Activated CD8-positive, alpha-beta T cell treated with anti-CD3 and anti-CD28 coated beads, Interleukin-2, amount 10 ng/mL, durations not matched to agents 7 days and 5 days (primary cell): Measurements from ENCODE around the gene SLC6A3. TPM values are rescaled to one million over a fixed set of nuclear protein-coding genes. Genes with fewer than 3 reads are reported as not detected.
"Not testable (repeated sequence)": the region's sequence is repeated elsewhere in the genome, so short reads cannot be mapped to it uniquely, and the experiment has no call there.

Source experiments
- ATAC-seq: fragments of 150-1000 bp; cut with Tn5 transposase; one replicate; pipeline ENCODE4 v1.10.0; 2021; ENCODE audit warnings: moderate library complexity
- CTCF ChIA-PET: fragments of 350-600 bp; sonication (Branson Sonifier 250); formaldehyde crosslinking; loops from one replicate; lab custom pipeline; 2021; ENCODE audit warnings: antibody characterized with exemption; lab: Charles Lee
- POLR2A ChIA-PET: fragments of 350-600 bp; sonication (Branson Sonifier 250); formaldehyde crosslinking; loops from one replicate; lab custom pipeline; 2021; ENCODE audit warnings: antibody characterized with exemption; lab: Charles Lee
- DNase-seq: peaks from one replicate; pipeline ENCODE4 v3.0.0-alpha.2; 2020
- H3K27ac Mint-ChIP-seq: one replicate; pipeline ENCODE4 v1.8.0; 2021; ENCODE audit warnings: mild to moderate bottlenecking, mixed read lengths
- H3K27me3 Mint-ChIP-seq: one replicate; pipeline ENCODE4 v1.8.0; 2021; ENCODE audit warnings: low read depth, mixed read lengths
- H3K36me3 Mint-ChIP-seq: one replicate; pipeline ENCODE4 v1.8.0; 2021; ENCODE audit warnings: low read depth, mixed read lengths
- H3K4me1 Mint-ChIP-seq: one replicate; pipeline ENCODE4 v1.8.0; 2021; ENCODE audit warnings: low read depth, mixed read lengths
- H3K4me3 Mint-ChIP-seq: one replicate; pipeline ENCODE4 v1.8.0; 2021; ENCODE audit warnings: mild to moderate bottlenecking, mixed read lengths
- H3K9me3 Mint-ChIP-seq: one replicate; pipeline ENCODE4 v1.8.0; 2022; ENCODE audit warnings: mixed read lengths; ENCODE audit not compliant: insufficient read depth
- total RNA-seq, 2 experiments: library from RNA; stranded (reverse); gene quantifications; one replicate each; pipeline ENCODE4 v1.2.3, GENCODE V29; 2021

The SLC6A3 gene
- total RNA-seq, 2 experiments from 2014 or later: not detected

GRCh38 chr5:1432296-1432695 lies 12.9 kb downstream of the SLC6A3 start:
- ChIA-PET CTCF (no interaction called here), POLR2A (no interaction called here)
- no peaks in the 10 kb centered on the region for H3K4me1 Mint-ChIP-seq
- H3K4me3 Mint-ChIP-seq: no peak overlapping the region
- ATAC-seq: no peak
- H3K9me3 Mint-ChIP-seq: peaks cover 34% of the 10 kb centered on the region
- no peak for DNase-seq
- peaks cover 2% of the 10 kb centered on the region for H3K36me3 Mint-ChIP-seq
- no peaks in the 10 kb centered on the region for H3K27me3 Mint-ChIP-seq
- H3K27ac Mint-ChIP-seq: no peak overlapping the region

DNA sequence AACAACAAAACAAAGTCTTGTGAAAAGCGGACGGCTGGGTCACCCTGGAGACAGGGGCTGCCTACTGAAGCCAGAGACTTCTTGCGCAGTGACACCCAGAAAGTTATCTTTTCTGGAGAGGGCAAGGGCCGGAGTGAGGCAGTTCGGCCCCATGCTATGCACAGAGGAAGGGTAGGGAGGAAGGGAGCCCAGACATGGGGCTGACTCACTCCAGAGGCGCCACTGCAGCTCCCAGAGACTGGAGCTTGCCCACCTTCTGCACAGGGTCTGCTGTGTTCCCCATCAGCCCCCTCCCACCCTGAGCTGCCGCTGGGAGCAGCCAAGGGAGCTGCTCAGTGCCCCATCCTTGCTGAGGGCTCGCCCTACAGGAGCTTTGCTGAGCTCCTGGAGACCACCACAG lies 13.3 kb downstream of the SLC6A3 start:
- ATAC-seq (no peak), DNase-seq (no peak)
- Mint-ChIP-seq H3K27me3 (no peaks in the 10 kb centered on the region), H3K4me3 (no peak overlapping the region), H3K36me3 (peaks cover 2% of the 10 kb centered on the region), H3K9me3 (peaks cover 38% of the 10 kb centered on the region), H3K27ac (no peak overlapping the region), H3K4me1 (no peaks in the 10 kb centered on the region)
- POLR2A ChIA-PET: no interaction called here
- CTCF ChIA-PET: no interaction called here

DNA sequence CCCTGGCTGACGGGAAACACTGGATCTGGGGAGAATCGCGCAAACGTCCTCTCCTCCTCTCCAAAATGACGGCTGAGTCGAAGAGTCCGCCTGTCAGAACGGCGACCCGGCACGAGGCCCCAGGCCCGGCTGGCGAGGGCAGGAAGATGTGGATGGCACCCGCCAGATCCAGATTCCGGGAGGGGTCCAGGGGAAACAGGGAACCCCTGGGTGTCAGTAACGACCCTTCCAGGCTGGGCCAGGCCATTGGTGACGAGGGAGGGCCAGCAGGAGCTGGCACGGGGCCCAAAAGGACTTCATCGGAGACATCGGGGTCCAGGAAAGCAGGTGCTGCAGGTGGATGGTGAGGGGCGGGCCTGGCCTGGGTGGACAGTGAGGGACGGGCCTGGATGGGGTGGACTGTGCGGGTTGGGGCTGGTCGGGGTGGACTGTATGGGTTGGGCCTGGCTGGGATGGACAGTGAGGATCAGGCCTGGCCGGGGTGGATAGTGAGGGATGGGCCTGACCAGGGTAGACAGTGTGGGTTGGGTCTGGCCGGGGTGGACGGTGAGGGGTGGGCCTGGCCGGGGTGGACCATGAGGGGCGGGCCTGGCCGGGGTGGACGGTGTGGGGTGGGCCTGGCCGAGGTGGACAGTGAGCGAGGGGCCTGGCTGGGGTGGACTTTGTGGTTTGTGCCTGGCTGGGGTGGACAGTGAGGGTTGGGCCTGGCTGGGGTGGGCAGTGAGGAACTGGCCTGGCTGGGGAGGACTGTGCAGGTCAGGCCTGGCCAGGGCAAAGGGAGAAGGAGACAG lies 14.0 kb downstream of the SLC6A3 start:
- H3K4me1 Mint-ChIP-seq: no peaks in the 10 kb centered on the region
- no peak overlapping the region for H3K27ac Mint-ChIP-seq
- no peak overlapping the region for H3K4me3 Mint-ChIP-seq
- ATAC-seq (no peak), DNase-seq (no peak)
- CTCF ChIA-PET: no interaction called here
- POLR2A ChIA-PET: interaction anchor here (1.1 kb wide), 1 partner anchor 17 kb away, joined by 4 read pairs; no protein-coding TSS in a partner anchor
- H3K36me3 Mint-ChIP-seq: peaks cover 2% of the 10 kb centered on the region
- H3K27me3 Mint-ChIP-seq: no peaks in the 10 kb centered on the region
- H3K9me3 Mint-ChIP-seq: peaks cover 43% of the 10 kb centered on the region

DNA sequence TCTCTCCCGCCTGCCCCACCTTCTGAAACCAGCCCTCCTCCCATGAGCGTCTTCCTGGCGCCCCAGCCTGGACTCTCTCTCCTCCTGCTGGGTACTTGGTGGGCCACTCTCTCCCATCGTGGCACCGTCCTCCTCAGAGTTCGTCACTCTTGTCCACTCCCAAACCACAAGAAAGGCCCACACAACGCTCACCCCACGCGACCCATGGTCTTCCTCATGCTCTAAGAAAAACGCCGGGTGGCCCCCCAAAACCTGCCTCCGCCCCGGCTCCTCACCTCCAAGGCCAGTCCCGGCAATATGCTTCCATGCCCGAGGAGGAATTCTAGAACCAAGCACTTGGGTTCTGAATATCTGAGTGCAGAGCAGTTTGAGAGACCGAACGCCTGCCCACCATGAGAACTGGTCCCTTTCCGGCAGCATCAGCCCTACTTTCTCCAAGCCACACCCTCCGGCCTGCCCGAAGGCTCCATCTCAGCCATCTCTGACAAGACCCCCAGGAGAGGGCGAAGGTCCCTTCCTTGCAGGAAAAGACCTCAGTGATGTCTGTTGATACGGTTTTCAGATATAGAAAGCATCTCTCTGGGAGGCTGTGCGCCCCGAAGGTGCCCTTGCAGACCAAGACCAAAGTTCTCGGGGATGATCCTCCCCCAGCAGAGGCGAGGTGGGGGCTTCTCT lies 15.0 kb downstream of the SLC6A3 start:
- ATAC-seq: no peak
- H3K4me3 Mint-ChIP-seq: no peak overlapping the region

GRCh38 chr5:1429496-1429895 lies 15.7 kb downstream of the SLC6A3 start:
- Mint-ChIP-seq H3K4me3 (no peak overlapping the region), H3K27ac (no peak overlapping the region), H3K4me1 (no peaks in the 10 kb centered on the region), H3K9me3 (peaks cover 43% of the 10 kb centered on the region), H3K27me3 (peaks cover 2% of the 10 kb centered on the region), H3K36me3 (peaks cover 2% of the 10 kb centered on the region)
- DNase-seq: no peak
- ChIA-PET CTCF (no interaction called here), POLR2A (no interaction called here)
- no peak for ATAC-seq

More for the DNA sequence above, 15.0 kb downstream of the SLC6A3 start:
- H3K9me3 Mint-ChIP-seq: peaks cover 43% of the 10 kb centered on the region
- H3K27me3 Mint-ChIP-seq: peaks cover 2% of the 10 kb centered on the region
- ChIA-PET POLR2A (interaction anchor here (1.1 kb wide), 1 partner anchor 18 kb away, joined by 4 read pairs; no protein-coding TSS in a partner anchor), CTCF (no interaction called here)
- peaks cover 2% of the 10 kb centered on the region for H3K36me3 Mint-ChIP-seq
- H3K27ac Mint-ChIP-seq: no peak overlapping the region
- DNase-seq: no peak
- no peaks in the 10 kb centered on the region for H3K4me1 Mint-ChIP-seq

DNA sequence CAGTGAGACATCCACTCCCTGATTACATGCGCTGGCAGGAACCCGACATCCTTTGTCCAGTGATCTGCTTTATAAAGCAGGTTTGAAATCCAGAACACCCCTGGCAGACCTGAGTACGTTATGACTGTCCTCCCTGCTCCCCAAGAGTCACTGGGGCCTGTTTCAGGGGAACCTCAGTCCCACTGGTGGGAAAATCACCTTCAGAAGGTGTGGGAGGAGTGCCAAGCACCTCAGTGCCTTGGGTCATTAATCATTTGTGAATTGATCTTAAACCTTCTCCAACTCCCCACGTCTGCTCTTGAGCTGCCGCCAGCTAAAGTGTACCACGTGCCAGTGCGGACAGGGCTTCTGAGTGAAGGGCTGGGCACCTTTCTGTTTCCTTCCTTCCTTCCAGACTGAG lies 16.2 kb downstream of the SLC6A3 start:
- CTCF ChIA-PET: no interaction called here
- Mint-ChIP-seq H3K4me1 (no peaks in the 10 kb centered on the region), H3K27ac (no peak overlapping the region)

GRCh38 chr5:1428107-1428506 lies 17.1 kb downstream of the SLC6A3 start:
- no peak overlapping the region for H3K4me3 Mint-ChIP-seq
- CTCF ChIA-PET: no interaction called here
- ATAC-seq (no peak), DNase-seq (no peak)
- POLR2A ChIA-PET: no interaction called here
- no peaks in the 10 kb centered on the region for H3K4me1 Mint-ChIP-seq
- H3K27ac Mint-ChIP-seq: no peak overlapping the region
- H3K27me3 Mint-ChIP-seq: peaks cover 2% of the 10 kb centered on the region
- H3K36me3 Mint-ChIP-seq: peaks cover 2% of the 10 kb centered on the region
- peaks cover 43% of the 10 kb centered on the region for H3K9me3 Mint-ChIP-seq

More for the DNA sequence above, 16.2 kb downstream of the SLC6A3 start:
- Mint-ChIP-seq H3K9me3 (peaks cover 43% of the 10 kb centered on the region), H3K27me3 (peaks cover 2% of the 10 kb centered on the region), H3K36me3 (peaks cover 2% of the 10 kb centered on the region), H3K4me3 (no peak overlapping the region)
- DNase-seq (no peak), ATAC-seq (no peak)
- POLR2A ChIA-PET: no interaction called here

- POLR2A ChIA-PET: no interaction called here
- Mint-ChIP-seq H3K27ac (no peak overlapping the region), H3K27me3 (peaks cover 2% of the 10 kb centered on the region), H3K4me3 (no peak overlapping the region), H3K9me3 (peaks cover 31% of the 10 kb centered on the region), H3K4me1 (no peaks in the 10 kb centered on the region), H3K36me3 (peaks cover 2% of the 10 kb centered on the region)
- DNase-seq (no peak), ATAC-seq (no peak)
- CTCF ChIA-PET: no interaction called here
These were observed 20.5 kb downstream of the SLC6A3 start for GRCh38 chr5:1424716-1425115.

DNA sequence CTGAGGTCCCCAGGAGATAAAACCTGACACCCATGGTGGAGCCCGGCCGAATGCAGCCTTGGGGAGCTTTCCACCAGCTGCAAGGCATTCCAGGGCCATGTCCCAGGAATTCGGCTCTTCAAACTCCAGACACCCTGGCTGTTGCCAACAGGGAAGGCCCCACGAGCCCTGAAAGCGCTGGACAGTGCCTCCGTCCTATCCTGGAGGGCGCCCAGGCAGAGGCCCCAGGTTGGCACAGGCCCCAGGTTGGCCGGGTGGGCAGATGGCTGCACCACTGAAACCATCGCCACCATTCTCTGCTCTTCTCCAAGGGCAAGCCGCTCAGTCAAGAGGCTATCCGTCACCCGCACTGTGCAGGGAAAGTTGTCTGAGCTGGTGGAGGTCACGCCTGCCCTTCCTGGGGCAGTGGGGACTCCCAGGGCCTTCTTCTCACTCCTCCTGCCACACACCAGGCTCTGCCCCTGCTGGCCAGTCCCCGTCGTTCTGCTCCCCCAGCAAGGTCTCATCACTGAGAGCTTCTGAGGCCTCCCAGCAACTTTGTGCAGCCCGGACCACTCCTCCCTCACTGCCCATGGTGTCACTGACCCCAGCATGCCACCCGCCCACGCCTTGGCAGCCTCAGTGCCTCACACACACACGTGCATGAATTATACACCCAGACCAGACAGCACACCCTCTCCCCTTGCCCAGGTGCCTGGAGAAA lies 21.2 kb downstream of the SLC6A3 start:
- DNase-seq (no peak), ATAC-seq (no peak)
- CTCF ChIA-PET: no interaction called here
- Mint-ChIP-seq H3K36me3 (peaks cover 2% of the 10 kb centered on the region), H3K4me1 (no peaks in the 10 kb centered on the region), H3K4me3 (no peak overlapping the region), H3K27ac (no peak overlapping the region), H3K9me3 (peaks cover 25% of the 10 kb centered on the region), H3K27me3 (peaks cover 2% of the 10 kb centered on the region)
- POLR2A ChIA-PET: no interaction called here

GRCh38 chr5:1422522-1422921 lies 22.7 kb downstream of the SLC6A3 start:
- peaks cover 11% of the 10 kb centered on the region for H3K9me3 Mint-ChIP-seq
- H3K27me3 Mint-ChIP-seq, DNase-seq, H3K4me3 Mint-ChIP-seq, H3K27ac Mint-ChIP-seq, H3K36me3 Mint-ChIP-seq, POLR2A ChIA-PET, ATAC-seq, H3K4me1 Mint-ChIP-seq, CTCF ChIA-PET: not testable (repeated sequence)

- no peaks in the 10 kb centered on the region for H3K4me1 Mint-ChIP-seq
- ChIA-PET CTCF (no interaction called here), POLR2A (no interaction called here)
- H3K36me3 Mint-ChIP-seq: no peaks in the 10 kb centered on the region
- ATAC-seq (no peak), DNase-seq (no peak)
- H3K27ac Mint-ChIP-seq: no peak overlapping the region
- H3K9me3 Mint-ChIP-seq: peaks cover 3% of the 10 kb centered on the region
- no peak overlapping the region for H3K4me3 Mint-ChIP-seq
- peaks cover 2% of the 10 kb centered on the region for H3K27me3 Mint-ChIP-seq
These were observed 23.5 kb downstream of the SLC6A3 start for GRCh38 chr5:1421521-1422341.
